ENCODE results near the gene KLHL8.
"Not testable (repeated sequence)": the region's sequence is repeated elsewhere in the genome, so short reads cannot be mapped to it uniquely, and the experiment has no call there.

KLHL8 gene

DNA sequence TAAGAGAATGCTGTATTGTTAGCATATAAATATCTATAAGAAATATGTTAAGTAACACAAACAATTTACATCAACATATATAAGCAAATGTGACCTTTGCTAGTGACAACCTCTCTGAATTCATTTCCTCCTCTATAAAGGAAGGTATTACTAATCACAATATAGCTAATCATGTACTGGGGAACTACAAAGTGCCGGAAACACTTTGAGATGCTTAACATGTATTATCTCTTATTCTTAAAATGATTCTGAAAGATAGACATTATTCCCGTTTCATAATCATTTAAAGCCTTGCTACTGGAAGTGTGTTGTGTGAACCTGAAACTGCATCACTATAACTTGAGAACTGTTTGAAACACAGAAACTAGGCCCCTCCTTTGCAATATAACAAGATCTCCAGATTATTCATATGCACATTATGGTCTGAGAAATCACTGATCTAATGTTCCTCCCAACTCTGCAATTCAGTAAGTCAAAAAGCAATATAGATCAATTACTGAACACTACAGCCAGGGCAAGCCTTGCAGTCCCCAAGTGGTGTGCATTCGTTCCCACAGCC is 54.0 kb downstream of the KLHL8 start:
- DNase-seq: no peak

DNA sequence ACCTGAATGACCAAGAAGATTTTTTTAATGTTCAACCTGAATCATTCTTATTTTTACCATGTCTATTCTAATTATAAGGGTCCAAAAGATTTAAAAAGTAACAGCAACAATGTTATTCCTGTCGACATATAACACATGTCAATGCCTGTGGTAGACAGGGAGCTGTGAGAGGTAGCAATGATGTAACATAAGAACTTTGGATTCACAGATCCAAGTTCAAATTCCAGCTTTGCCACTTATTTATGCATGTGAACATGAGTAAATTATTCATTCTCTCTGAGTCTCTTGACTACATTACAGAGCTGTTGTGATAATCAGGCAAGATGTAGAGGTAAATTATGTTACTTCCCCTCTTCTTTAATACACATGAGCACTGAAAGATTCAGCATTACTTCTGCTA is 54.5 kb downstream of the KLHL8 start:
- no peak for DNase-seq

DNA sequence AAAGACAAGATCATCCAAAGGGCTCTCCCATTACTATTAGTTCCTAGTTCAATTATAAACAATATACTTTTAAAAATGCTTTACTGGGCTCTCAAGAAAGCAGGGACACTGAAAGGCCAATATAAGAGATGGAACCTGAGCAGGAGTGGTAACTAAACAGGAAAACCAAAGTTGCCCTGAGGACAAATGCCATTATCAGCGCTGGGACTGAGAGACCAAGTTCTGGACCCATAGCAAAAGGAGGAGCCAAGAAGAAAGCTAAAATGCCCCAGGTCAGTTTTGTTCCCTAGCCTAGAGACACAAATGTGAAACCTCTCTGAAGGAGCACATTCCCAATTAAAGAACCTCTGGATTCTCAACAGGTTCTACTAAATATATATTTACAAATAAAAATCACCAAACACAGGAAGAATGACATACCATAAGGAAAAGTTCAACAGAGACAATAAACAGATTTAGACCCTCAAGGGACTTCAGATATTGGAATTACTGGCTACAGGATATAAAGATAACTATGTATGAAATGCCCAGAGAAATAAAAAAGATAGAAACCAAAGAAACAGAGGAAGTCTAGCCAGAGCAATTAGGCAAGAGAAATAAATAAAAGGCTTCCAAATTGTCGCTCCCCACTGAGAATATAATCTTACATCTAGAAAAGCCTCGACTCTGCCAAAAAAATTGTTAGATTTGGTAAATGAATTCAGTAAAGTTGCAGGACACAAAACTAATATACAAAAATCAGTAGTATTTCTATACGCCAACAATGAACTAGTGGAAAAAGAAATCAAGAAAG is 67.1 kb downstream of the KLHL8 start:
- DNase-seq: no peak

DNA sequence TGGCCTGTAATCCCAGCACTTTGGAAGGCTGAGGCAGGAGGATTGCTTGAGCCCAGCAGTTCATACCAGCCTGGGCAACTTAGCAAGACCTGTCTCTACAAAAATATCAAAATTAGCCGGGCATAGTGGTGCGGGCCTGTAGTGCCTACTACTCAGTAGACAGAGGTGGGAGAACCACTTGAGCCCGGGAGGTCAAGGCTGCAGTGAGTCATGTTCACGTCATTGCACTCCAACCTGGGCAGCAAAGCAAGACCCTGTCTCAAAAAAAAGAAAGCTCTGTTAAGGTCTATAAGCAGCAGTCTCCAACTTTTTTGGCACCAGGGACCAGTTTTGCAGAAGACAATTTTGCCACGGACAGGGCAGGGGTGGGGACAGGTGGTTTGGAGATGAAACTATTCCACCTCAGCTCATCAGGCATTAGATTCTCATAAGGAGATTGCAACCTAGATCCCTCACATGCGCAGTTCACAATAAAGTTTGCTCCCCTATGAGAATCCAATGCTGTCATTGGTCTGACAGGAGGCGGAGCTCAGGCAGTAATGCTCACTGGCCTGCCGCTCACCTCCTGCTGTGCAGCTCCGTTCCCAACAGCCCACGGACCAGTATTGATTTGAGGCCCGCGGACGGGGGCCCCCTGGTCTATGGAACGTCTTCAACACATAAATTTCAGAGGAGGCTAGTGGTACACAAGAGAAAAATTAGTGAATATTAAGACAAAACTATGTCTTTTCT is 67.9 kb downstream of the KLHL8 start:
- no peak for DNase-seq

- DNase-seq: no peak
These were observed 68.7 kb downstream of the KLHL8 start for GRCh38 chr4:87151730-87152129.

DNA sequence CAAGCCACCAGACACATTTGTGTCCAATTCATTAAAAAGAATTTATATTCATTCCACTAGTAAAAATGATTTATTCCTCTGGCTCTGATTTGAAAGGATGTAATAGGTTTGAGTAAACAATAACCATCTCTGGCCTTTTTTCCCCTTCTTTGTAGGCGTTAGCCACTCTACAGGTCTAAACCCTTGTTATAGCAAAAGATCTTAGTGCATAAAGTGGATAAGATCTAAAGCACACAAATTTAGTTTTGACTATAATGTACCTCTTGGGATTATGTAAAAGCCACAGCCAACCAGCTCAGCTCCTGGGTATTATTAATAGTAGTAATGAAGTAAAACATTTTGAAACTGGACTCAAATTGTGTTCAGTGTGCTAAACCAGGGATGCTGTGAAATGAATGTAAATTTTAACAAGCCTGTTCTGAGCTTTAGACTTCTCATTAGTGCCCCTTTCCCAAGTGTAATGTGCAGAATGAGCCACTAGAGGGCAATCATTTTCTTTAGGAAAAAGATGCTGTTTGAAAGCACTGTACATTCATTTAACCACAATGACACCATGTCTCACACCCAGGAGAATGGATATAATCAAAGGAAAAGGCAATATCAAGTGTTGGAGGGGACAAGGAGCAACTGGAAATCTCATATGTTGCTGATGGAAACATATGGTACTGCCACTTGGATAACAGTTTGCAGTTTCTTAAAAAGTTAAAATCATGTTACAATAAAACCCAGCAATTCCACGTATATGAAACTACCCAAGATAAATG is 69.7 kb downstream of the KLHL8 start:
- DNase-seq: peak; percentile 50

DNA sequence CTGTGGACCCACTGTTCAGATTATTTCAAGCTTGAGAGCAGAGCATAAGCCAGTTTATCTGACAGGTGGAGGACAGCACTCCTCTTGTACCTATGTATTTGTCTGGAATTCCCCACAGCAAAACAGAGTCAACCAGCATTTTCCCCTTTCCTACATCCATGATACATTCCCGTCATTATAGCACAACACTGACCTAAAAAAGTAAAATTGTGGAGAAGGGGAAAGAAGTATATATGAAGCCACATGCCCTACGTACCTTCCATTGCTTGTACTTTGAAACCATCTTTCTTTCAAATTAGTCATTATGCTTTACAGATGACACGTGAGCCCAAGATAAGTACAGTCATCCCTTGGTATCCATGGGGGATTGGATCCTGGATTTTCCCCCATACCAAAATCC is 73.3 kb downstream of the KLHL8 start:
- DNase-seq: no peak

DNA sequence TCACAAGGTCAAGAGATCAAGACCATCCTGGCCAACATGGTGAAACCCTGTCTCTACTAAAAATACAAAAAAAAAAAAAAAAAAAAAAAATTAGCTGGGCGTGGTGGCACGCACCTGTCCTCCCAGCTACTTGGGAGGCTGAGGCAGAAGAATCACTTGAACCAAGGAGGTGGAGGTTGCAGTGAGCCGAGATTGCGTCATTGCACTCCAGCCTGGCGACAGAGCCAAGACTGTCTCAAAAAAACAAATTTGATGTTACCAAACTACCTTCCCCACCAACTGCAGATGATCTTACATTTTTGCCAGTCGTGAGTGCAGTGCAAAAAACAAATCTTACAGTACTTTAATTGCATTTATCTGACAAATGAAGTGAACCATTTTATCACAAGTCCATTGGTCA is 74.5 kb downstream of the KLHL8 start:
- not testable (repeated sequence) for DNase-seq

DNA sequence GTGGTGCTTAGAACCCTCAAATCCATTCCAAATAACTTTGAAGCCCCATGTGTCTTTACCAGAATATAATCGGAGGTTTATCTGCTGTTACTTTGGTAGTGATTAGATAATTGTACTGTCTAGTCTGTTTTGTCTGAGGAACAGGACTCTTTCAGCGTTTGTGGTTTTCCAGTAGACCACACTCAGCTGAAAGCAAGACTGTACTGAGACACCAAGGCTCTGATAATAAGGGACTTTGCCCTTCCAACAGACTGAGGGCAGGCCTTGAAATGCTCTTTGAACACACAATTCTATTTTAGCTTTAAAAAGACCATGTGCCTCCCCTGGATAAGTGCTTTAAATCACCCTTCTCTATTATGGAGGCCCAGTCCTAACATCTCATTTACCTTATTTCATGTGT is 76.1 kb downstream of the KLHL8 start:
- no peak for DNase-seq

DNA sequence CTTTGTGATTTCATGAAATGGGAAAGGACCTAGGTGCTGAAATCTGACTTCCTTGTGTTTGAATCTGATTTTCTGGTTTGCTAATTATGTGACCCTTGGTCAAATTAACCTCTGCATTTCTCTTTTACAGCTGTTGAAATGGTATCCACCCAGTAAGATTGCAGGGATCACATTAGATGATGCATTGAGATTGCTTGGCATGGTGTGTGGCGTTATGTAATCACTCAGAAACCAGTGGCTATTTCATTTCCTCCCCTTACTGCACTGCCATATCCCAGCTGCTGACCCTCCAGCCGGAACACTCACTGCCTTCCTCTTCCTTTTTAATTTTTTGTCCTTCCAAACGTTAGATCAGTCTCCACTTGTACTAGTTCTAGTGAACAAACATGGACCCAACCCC is 79.0 kb downstream of the KLHL8 start:
- no peak for DNase-seq

GRCh38 chr4:87134122-87134521 is 86.3 kb downstream of the KLHL8 start:
- no peak for DNase-seq

DNA sequence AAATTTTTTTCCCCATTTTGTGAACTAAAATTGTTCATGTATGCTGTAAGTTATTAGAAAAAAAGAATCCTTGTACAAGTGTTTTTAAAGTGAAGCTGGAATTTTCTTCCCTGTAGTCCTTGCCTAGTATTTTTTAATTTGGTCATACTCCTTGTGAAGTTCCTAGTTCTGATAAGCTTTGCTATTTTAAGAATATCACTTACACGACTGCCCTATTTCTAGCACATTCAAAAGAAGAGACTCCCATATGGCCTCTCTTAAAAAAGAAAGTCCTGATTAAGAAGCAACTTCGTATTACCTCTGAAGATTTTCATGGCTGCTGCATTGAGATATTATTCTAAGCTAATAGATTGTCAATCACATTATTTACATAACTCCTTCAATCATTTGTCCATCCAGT is 87.2 kb downstream of the KLHL8 start:
- no peak for DNase-seq

GRCh38 chr4:87132035-87132434 is 88.4 kb downstream of the KLHL8 start:
- DNase-seq: no peak

GRCh38 chr4:87130985-87131703 is 89.3 kb downstream of the KLHL8 start:
- DNase-seq: no peak

DNA sequence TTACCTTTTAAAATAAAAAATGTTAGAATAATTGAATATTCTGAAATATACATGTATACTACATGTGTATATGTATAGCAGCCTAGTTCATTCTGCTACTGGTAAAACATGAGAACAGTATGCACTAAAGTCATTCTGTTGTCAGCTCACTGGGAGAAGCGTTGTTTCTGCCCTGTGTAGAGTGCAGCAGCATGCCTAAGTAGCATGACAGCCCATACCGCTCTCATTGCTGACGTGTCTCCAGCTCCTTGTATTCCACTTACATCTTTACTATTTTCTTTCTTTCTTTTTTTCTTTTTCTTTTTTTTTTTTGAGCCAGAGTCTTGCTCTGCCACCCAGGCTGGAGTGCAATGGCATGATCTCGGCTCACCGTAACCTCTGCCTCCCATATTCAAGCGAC is 90.7 kb downstream of the KLHL8 start:
- no peak for DNase-seq

DNA sequence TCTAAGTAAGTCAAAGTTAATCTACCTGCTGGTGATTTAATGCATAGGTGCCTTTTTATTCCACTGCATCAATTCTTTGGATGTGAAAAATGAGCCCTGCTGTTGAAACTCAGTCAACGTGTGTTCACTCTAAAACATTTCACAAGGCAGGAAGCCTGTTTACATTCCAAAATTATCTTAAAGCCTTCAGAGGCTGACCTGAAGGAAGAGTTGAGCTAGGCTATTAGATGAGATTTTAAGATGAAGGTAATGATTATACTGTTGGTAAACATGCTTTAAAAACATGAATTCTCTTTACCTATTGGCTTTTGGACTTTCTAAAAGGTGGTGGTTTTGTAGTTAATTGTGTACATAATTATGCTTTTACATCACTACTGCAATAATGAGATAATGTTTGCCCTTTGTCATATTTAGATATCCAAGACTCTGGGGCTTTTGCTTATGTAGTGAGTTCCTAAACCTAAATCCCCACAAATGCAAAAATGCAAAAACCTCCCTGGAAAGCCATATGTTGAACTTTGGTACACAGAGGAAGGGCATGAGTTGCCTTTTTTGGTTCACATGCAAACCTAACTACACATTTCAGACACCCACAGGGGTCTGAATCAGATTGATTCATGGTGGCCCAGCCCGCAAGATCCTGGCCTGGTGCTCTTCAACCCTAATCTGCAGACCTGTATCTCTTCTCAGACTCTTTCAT is 92.3 kb downstream of the KLHL8 start:
- no peak for DNase-seq

DNA sequence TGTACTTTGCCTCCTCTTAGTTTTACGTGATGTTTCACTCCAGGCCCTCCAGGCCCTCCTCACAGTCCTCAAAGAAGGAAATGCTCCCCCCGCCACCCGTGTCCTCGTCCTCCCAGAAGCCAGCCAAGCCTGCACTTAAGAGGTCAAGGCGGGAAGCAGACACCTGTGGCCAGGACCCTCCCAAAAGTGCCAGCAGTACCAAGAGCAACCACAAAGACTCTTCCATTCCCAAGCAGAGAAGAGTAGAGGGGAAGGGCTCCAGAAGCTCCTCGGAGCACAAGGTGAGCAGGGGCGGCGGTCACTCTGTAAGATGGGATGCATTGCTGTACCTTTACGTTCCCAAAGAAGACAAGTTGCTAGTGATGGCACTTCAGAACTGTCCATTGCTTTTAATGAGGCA is 94.4 kb downstream of the KLHL8 start:
- no peak for DNase-seq

DNA sequence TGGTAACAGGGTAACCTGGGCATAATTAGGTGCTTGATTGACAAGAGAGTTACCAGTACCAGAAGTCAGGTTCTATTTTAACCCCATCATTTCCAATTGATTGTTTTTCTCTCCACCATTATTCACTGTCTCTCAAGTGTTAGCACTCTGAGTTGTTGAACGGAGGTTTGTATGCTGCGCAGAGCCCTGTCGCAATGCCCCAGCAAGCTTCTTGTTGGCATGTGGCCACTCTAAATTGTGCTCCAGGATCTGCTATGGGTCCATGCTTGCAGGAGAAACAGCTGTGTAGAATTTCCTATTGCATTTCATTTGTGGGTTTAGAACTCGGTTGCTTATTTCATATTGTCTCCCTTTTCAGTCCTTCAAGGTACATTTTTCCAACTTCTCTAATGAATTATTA is 98.2 kb downstream of the KLHL8 start:
- DNase-seq: no peak

- no peak for DNase-seq
These were observed 98.9 kb downstream of the KLHL8 start for GRCh38 chr4:87121341-87122065.

GRCh38 chr4:87120411-87121162 is 99.8 kb downstream of the KLHL8 start:
- DNase-seq: no peak

DNA sequence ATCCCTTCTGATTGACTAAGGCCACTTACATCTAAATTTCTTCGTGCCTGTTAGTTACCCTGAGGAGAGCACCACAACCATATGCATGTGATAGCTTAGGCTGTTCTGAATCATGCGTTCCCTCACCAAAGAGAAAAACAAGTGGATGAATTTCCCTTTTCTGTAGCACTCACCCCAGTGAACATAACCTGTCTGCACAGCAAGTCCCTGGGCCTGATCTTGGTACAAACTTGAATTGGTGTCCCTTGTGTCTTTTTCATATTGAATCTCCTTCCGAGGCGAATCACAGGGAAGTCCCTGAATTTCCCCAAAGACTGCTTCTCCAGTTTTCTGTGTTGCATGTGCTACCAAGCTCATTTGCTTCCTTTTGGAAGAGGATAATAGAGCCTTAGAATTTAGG is 100.4 kb downstream of the KLHL8 start:
- DNase-seq: no peak

Measured in activated CD4-positive, alpha-beta T cell treated with anti-CD3 and anti-CD28 coated beads for 48 hours (primary cell).